Measurements from ENCODE around the gene POLR2E. TPM values are rescaled to one million over a fixed set of nuclear protein-coding genes. Genes with fewer than 3 reads are reported as not detected.

POLR2E gene
- total RNA-seq (2014; rRNA removed; shearing (Covaris generic)): 143 and 173 TPM in 2 replicates

DNA sequence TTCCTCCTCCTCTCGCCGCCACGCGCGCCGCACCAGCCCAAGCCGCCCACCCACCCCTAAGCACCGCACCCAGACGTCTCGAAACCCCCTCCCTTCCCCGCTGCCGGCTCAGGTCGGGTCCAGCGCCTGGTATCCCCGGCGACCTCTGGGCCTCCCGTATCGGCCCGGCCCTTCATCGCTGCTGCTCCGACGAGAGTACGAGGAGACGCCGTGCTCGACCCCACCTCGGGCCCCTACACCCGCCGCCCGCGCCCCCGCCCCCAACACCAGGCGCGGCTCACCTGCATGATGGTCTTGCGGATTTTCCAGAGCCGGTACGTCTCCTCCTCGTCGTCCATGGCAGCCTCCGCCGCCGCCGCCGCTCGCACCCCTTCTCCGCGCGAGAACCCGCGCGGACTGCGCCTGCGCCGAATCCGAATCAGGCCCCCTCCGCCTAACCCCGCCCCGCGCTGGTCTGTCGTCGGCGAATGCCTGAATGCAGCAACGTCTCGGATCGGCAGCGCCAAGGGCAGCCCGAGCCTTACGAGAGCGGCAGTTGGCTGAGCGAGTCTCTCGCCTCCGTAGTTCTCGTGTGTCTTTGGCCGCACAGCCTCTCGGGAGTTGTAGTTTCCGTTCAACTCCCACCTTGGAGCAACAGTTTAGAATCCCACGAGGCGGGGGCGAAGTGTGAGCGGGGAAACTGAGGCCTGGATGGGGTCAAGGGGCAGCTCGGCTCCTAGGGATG lies at the start of gene POLR2E:
Gene POLR2E, minus strand, starts transcription at position 398 of the 724 bp plus-strand sequence. Its CDS starts 60 bp downstream, at position 338.
- no peak within 1 kb of the TSS for H3K27ac ChIP-seq
- peaks cover 4% of the 10 kb centered on the region for H3K9me3 ChIP-seq (replicated peaks)
- H3K27me3 ChIP-seq (replicated peaks): no peaks in the 10 kb centered on the region
- peaks cover 15% of the 10 kb centered on the region for H3K4me1 ChIP-seq (replicated peaks)
- peak; percentile 97 to 98 for DNase-seq (ENCODE audit: low read depth in 1 of 2, low spot score in 2 of 2)
- peaks cover 38% of the 10 kb centered on the region for H3K36me3 ChIP-seq
- peak within 1 kb of the TSS; percentile 69 for H3K4me3 ChIP-seq

DNA sequence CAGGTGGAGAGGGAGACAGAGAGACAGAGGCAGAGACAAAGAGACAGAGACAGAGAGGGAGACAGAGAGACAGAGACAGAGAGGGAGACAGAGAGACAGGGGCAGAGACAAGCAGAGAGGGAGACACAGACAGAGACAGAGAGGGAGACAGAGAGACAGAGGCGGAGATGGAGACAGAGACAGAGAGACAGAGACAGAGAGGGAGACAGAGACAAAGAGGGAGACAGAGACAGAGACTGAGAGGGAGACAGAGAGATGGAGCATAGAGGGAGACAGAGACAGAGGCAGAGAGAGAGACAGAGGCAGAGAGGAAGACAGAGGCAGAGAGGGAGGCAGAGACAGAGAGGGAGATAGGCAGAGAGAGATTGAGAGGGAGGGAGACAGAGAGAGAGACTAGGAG lies 49.6 kb upstream of the POLR2E start:
- H3K36me3 ChIP-seq: peaks cover 44% of the 10 kb centered on the region
- no peak overlapping the region for H3K4me3 ChIP-seq
- DNase-seq (ENCODE audit: low read depth in 1 of 2, low spot score in 2 of 2): no peak
- no peaks in the 10 kb centered on the region for H3K4me1 ChIP-seq (replicated peaks)
- no peaks in the 10 kb centered on the region for H3K27me3 ChIP-seq (replicated peaks)
- H3K27ac ChIP-seq: no peak overlapping the region
- H3K9me3 ChIP-seq (replicated peaks): no peaks in the 10 kb centered on the region

DNA sequence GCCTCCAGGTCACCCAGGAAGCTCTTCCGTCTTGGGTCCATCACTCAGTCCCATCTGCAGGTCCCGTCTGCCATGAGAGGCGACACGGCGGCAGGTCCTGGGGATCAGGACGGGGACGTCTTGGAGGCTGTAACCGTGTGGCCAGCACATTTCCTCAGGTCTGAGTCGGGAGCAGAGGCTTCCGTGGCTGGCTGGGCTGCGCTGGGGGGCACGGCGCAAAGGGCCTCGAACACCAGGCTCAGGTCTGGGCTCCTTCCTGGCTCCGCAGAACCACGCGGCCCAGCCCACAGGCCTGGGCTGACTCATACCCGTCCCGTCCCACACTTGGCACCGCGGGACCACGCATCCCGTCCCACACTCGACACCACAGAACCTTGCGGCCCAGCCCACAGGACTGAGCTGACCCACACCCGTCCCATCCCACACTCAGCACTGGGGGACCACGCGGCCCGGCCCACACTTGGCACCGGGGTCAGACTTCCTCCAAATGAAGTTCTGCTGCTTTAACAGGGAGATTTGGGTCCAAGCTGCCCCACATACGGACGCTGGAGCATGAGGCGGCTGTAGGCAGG lies 48.7 kb upstream of the POLR2E start:
- no peaks in the 10 kb centered on the region for H3K4me1 ChIP-seq (replicated peaks)
- peaks cover 41% of the 10 kb centered on the region for H3K36me3 ChIP-seq

DNA sequence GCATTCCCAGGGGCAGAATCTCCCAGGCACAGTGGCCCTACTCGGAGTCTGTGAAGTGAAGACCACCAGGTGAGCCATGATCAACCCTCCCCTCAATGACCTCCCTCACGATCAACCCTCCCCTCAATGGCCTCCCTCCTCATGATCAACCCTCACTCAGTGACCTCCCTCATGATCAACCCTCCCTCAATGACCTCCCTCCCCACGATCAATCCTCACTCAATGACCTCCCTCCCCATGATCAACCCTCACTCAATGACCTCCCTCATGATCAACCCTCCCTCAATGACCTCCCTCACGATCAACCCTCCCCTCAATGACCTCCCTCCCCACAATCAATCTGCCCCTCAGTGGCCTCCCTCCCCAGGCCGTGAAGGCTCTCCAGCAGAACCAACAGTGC lies 46.8 kb upstream of the POLR2E start:
- H3K27me3 ChIP-seq (replicated peaks): no peaks in the 10 kb centered on the region
- no peak overlapping the region for H3K4me3 ChIP-seq
- H3K4me1 ChIP-seq (replicated peaks): no peaks in the 10 kb centered on the region
- DNase-seq (ENCODE audit: low read depth in 1 of 2, low spot score in 2 of 2): no peak
- no peaks in the 10 kb centered on the region for H3K9me3 ChIP-seq (replicated peaks)
- H3K36me3 ChIP-seq: peaks cover 36% of the 10 kb centered on the region
- no peak overlapping the region for H3K27ac ChIP-seq

More for the DNA sequence above, 48.7 kb upstream of the POLR2E start:
- H3K27ac ChIP-seq: no peak overlapping the region
- H3K27me3 ChIP-seq (replicated peaks): no peaks in the 10 kb centered on the region
- H3K4me3 ChIP-seq: no peak overlapping the region
- no peaks in the 10 kb centered on the region for H3K9me3 ChIP-seq (replicated peaks)
- no peak for DNase-seq (ENCODE audit: low read depth in 1 of 2, low spot score in 2 of 2)

DNA sequence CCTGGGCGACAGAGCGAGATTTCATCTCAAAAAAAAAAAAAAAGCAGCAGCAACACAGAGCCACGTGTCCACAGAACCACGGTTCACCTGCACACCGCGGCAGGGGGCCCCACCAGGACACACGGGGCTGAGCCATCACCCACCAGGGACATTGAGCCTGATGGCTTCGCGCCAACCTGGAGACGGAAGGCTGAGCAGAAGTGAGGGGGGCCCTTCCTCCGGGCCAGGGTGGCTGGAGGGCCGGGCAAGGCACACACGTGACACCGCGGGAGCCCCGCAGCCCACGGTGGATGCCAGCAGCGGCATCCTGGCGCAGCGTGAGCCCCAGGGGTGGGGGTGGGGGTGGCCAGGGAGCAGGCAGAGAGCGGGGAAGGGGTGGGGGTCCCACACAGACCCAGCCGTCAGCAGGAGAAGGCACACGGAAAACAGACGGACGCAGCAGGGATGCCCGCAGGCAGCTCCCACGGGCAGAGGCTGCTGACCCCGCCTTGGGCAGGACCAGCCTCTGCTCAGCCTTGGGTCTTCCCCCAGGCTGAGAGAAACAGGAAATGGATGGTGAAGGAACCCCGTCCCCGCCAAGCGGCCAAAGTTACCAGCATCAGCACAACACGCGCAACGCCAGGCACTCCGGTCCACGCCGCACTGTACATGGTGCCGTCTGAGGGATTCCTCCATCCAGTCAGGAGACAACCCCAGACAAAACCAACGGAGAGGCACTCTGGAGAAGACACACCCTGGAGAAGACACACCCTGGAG lies 45.3 kb upstream of the POLR2E start:
- DNase-seq (ENCODE audit: low read depth in 1 of 2, low spot score in 2 of 2): no peak
- H3K4me3 ChIP-seq: no peak overlapping the region
- peaks cover 29% of the 10 kb centered on the region for H3K36me3 ChIP-seq
- no peaks in the 10 kb centered on the region for H3K4me1 ChIP-seq (replicated peaks)
- no peaks in the 10 kb centered on the region for H3K27me3 ChIP-seq (replicated peaks)
- H3K27ac ChIP-seq: no peak overlapping the region
- H3K9me3 ChIP-seq (replicated peaks): no peaks in the 10 kb centered on the region

DNA sequence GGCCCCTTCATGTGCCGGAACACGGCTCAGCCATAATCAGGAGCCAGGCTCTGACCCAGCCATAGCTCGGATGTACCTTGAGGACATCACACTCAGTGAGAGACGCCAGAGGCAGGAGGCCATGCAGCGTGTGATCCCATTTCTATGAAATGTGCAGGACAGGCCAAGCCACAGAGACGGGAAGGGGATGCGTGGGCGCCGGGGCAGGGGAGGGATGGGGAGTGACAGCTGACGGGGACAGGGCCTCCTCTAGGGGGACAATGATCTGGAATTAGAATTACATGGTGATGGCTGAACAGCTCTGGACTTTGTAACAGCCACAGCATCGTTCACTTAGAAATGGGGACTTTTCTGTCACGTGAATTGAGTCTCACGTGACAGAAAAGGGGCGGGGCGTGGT lies 44.0 kb upstream of the POLR2E start:
- Histone ChIP-seq H3K9me3 (replicated peaks) (no peaks in the 10 kb centered on the region), H3K36me3 (peaks cover 27% of the 10 kb centered on the region), H3K27me3 (replicated peaks) (no peaks in the 10 kb centered on the region), H3K4me1 (replicated peaks) (no peaks in the 10 kb centered on the region), H3K27ac (no peak overlapping the region), H3K4me3 (no peak overlapping the region)
- no peak for DNase-seq (ENCODE audit: low read depth in 1 of 2, low spot score in 2 of 2)

DNA sequence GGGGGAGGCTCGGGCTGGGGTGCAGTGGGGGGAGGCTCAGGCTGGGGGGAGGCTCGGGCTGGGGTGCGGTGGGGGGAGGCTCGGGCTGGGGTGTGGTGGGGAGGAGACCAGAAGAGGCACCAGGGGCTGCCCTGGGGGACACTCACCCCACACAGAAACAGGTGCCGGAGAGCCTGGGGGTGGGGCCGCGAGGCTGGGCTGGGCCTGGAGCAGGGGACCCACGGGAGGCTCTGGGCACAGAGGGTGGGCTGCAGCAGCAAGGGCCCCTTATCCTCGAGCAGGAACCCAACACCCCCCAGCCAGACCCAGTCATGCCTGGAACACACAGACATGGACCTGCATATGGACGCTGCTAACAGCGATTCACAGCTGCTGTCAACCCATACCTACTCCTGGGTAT lies 42.9 kb upstream of the POLR2E start:
- H3K4me3 ChIP-seq: no peak overlapping the region
- peaks cover 2% of the 10 kb centered on the region for H3K4me1 ChIP-seq (replicated peaks)
- H3K27me3 ChIP-seq (replicated peaks): no peaks in the 10 kb centered on the region
- H3K36me3 ChIP-seq: peaks cover 18% of the 10 kb centered on the region
- DNase-seq (ENCODE audit: low read depth in 1 of 2, low spot score in 2 of 2): no peak
- no peak overlapping the region for H3K27ac ChIP-seq
- no peaks in the 10 kb centered on the region for H3K9me3 ChIP-seq (replicated peaks)

DNA sequence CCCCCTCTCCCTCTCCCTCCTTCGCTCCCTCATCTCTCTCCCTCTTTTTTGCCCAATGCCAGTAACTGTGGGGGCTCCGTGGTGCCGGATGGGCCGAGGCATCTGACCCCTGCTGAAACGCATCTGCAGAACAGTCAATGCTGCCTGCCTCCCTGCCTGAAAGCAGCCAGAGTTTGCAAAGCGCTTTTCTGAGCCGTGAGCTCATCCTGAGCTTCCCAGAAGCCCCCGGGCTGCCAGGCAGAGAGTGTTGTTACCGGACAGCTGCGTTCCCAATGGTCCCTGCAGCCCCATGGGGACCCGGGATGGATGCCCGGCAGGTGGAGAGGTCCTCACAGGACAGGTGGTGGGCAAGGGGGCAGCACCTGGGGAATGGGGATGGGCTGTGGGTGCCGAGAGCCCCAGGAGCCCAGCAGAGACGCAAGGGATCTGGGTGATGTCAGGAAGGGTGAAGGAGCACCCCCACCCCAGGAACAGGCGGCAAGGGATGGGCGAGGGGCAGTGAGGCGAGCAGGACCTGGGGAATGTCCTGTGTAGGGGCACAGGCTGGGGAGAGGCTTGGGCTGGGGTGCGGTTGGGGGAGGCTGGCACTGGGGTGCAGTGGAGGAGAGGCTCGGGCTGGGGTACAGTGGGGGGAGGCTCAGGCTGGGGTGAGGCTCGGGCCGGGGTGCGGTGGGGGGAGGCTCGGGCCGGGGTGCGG lies 41.6 kb upstream of the POLR2E start:
- no peak for DNase-seq (ENCODE audit: low read depth in 1 of 2, low spot score in 2 of 2)
- H3K9me3 ChIP-seq (replicated peaks): no peaks in the 10 kb centered on the region
- no peak overlapping the region for H3K4me3 ChIP-seq
- no peaks in the 10 kb centered on the region for H3K27me3 ChIP-seq (replicated peaks)
- peaks cover 16% of the 10 kb centered on the region for H3K4me1 ChIP-seq (replicated peaks)
- H3K27ac ChIP-seq: no peak overlapping the region
- peaks cover 14% of the 10 kb centered on the region for H3K36me3 ChIP-seq

DNA sequence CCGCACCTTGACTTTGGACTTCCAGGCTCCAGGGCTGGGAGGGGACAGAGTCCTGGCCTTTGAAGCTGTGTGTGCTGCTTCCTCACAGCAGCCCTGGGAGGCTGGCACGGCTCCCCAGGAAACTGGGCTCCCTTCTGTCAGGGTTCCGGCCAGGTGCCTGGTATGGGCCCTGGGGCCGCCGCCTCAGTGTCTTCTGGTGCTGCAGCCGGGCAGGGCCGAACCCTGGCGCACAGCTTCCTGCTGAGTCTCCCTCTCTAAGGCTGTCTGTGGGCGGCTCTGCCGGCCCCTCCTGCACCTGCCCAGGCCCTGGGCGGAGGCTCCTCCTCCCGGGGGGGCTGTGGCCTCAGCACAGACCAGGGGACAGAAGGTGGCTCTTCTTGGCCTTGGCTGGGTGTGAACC lies 41.0 kb upstream of the POLR2E start:
- no peak for DNase-seq (ENCODE audit: low read depth in 1 of 2, low spot score in 2 of 2)
- H3K9me3 ChIP-seq (replicated peaks): no peaks in the 10 kb centered on the region
- H3K36me3 ChIP-seq: peaks cover 12% of the 10 kb centered on the region
- no peak overlapping the region for H3K4me3 ChIP-seq
- no peak overlapping the region for H3K27ac ChIP-seq
- no peaks in the 10 kb centered on the region for H3K27me3 ChIP-seq (replicated peaks)
- peaks cover 21% of the 10 kb centered on the region for H3K4me1 ChIP-seq (replicated peaks)

DNA sequence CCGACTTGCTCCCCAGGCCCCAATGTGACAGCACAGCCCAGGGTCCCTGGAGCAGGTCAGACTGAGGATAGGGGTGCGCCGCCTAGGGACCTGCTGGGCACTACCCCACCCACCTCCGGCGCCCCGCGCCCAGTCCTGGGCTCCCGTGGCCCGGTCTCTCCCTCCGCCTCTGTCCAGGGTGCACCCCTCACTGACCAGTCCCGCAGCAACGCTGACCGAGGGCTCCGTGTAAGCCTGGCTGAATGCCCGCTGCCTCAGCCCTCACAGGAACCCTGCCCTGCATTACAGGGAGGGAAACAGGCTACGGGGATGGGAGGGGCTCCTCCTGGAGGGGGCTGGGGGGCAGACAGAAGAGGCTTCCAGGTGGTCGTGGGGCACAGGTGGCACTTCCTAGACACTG lies 40.3 kb upstream of the POLR2E start:
- DNase-seq (ENCODE audit: low read depth in 1 of 2, low spot score in 2 of 2): no peak
- H3K9me3 ChIP-seq (replicated peaks): no peaks in the 10 kb centered on the region
- peaks cover 29% of the 10 kb centered on the region for H3K4me1 ChIP-seq (replicated peaks)
- no peak overlapping the region for H3K27ac ChIP-seq
- H3K4me3 ChIP-seq: no peak overlapping the region
- no peaks in the 10 kb centered on the region for H3K27me3 ChIP-seq (replicated peaks)
- H3K36me3 ChIP-seq: peaks cover 12% of the 10 kb centered on the region

DNA sequence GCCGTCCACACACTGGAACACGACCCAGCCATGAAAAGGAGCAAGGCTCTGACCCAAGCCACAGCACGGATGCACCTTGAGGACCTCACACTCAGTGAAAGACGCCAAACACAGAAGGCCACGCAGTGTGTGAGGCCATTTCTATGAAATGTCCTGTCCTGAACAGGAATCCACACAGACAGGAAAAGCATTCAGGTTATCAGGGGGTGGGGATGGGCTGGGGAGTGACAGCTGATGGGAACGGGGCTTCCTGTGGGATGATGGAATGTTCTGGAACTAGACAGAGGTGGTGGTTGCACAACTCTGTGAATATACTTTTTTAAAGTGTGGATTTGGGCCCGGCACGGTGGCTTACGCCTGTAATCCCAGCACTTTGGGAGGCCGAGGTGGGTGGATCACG lies 39.3 kb upstream of the POLR2E start:
- no peak overlapping the region for H3K27ac ChIP-seq
- H3K4me3 ChIP-seq: no peak overlapping the region
- H3K36me3 ChIP-seq: peaks cover 15% of the 10 kb centered on the region
- DNase-seq (ENCODE audit: low read depth in 1 of 2, low spot score in 2 of 2): no peak
- no peaks in the 10 kb centered on the region for H3K27me3 ChIP-seq (replicated peaks)
- peaks cover 30% of the 10 kb centered on the region for H3K4me1 ChIP-seq (replicated peaks)
- H3K9me3 ChIP-seq (replicated peaks): no peaks in the 10 kb centered on the region

DNA sequence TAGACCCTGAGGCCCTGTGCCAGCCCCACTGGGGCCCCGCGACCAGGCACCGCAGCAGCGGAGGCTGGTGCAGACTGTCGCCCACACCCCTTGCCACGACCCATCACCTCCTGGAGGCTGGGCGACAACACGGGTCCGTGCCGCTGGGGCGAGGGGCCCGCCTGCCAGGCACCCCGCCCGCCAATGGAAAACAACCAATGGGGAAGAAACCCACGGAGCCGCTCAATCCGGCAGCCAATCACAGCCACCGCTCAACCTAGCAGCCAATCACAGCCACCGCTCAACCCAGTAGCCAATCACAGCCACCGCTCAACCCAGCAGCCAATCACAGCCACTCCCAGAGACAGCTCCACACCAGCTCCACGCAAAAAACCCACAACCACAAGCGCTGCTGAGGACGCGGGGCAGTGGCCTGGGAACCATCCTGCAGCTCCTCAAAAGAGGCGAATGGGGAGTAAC lies 38.3 kb upstream of the POLR2E start:
- Histone ChIP-seq H3K4me1 (replicated peaks) (peaks cover 35% of the 10 kb centered on the region), H3K36me3 (peaks cover 19% of the 10 kb centered on the region), H3K27ac (no peak overlapping the region), H3K4me3 (no peak overlapping the region), H3K9me3 (replicated peaks) (no peaks in the 10 kb centered on the region), H3K27me3 (replicated peaks) (no peaks in the 10 kb centered on the region)
- no peak for DNase-seq (ENCODE audit: low read depth in 1 of 2, low spot score in 2 of 2)

DNA sequence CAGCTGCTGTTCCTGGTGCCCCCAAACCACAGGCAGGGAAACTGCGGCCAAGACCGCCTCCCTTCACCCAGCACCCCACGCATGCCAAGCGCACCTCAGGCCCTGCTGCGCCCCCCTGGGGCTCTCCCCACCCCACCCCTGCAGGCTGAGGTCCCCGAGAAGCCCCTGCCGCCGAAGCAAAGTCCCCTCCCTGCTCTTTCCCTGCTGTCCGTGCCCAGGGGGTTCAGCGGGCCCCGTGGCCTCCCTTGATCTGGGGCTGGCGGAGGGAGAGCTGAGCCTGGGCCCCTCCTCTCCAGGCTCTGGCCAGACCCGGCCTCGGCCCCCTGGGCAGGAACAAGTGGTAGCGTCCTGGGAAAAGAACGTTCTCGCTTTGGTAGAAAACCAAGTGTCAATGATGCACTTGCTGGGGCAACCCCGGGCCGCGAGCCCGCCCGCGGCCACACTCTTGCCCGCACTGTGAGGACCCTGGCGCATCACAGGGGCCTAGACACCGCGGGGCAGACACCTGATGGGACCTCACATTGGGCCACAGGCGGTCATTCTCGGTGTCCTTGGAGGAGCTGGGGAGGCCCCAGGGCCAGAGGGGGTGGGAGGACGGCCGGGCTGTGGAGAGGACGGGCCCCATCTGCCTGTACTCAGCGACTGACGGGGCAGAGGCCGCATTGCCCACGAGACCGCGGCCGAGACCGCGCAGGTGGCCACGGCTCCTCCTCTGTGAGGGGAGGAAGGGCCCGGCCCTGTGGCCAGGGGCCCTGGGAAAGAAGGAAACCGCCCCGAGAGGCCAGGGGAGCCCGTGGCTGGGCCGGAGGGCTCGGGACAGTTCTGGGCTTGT lies 37.6 kb upstream of the POLR2E start:
- no peaks in the 10 kb centered on the region for H3K9me3 ChIP-seq (replicated peaks)
- peak overlapping the region; percentile 53 for H3K4me3 ChIP-seq
- H3K36me3 ChIP-seq: peaks cover 24% of the 10 kb centered on the region
- no peak for DNase-seq (ENCODE audit: low read depth in 1 of 2, low spot score in 2 of 2)
- peak overlapping the region; percentile 66 for H3K27ac ChIP-seq
- H3K4me1 ChIP-seq (replicated peaks): peaks cover 35% of the 10 kb centered on the region
- H3K27me3 ChIP-seq (replicated peaks): no peaks in the 10 kb centered on the region

Measured in SJSA1 (cell line).